Thyroid gland (tissue), 4 donors: ENCODE data around the gene NAT9. TPM values are rescaled to one million over a fixed set of nuclear protein-coding genes. Genes with fewer than 3 reads are reported as not detected.

Source experiments
- DNase-seq, 2 donors: peaks; one replicate each; pipeline ENCODE4 v3.0.0-alpha.2; 2019
- H3K27ac ChIP-seq, 3 donors: fragments of 200-600 bp; sonication (generic); 1 replicate in 2 of 3; 2 replicates in 1 of 3; pipeline ENCODE4 v1.5.1; 2016 to 2019; ENCODE audit warnings: mild to moderate bottlenecking in 1 of 3, moderate library complexity in 1 of 3
- H3K27me3 ChIP-seq: fragments of 200-600 bp; sonication (generic); one replicate; pipeline ENCODE4 v1.5.1; 2019
- H3K36me3 ChIP-seq, 2 donors: fragments of 200-600 bp; sonication (generic); one replicate each; pipeline ENCODE4 v1.5.1; 2016 to 2019
- H3K4me1 ChIP-seq, 2 donors: fragments of 200-600 bp; sonication (generic); one replicate each; pipeline ENCODE4 v1.5.1; 2017 to 2019
- H3K4me3 ChIP-seq, 3 donors: fragments of 200-600 bp; sonication (generic); replicated peaks in 1 of 3; 1 replicate in 2 of 3; 2 replicates in 1 of 3; pipeline ENCODE4 v1.5.1; 2016; ENCODE audit warnings: mild to moderate bottlenecking in 1 of 3
- H3K9me3 ChIP-seq: fragments of 200-600 bp; sonication (generic); one replicate; pipeline ENCODE4 v1.5.1; 2017
- CTCF ChIP-seq, 6 experiments: fragments of 200-600 bp in 3 of 6; fragments of 450-650 bp in 3 of 6; sonication (generic) in 3 of 6; IDR thresholded peaks; one replicate each; pipeline ENCODE4 v1.5.1; 2016 to 2019; ENCODE audit warnings: antibody characterized with exemption in 6 of 6, mild to moderate bottlenecking in 2 of 6, inconsistent platforms in 1 of 6, moderate library complexity in 1 of 6
- POLR2A ChIP-seq, 2 donors: fragments of 450-650 bp; IDR thresholded peaks; one replicate each; pipeline ENCODE4 v1.6.1; 2017; ENCODE audit warnings: antibody characterized with exemption in 2 of 2, mild to moderate bottlenecking in 2 of 2, moderate library complexity in 1 of 2
- WGBS, 2 donors: methylation state at CpG; one replicate each; pipeline ENCODE4 v1.1.5; 2017; 5-methylcytosine and 5-hydroxymethylcytosine counted together
- intact Hi-C: fragments of 100-400 bp; cut with DNase I; formaldehyde crosslinking; loops from one replicate; pipeline ENCODE4 v1.15.1; 2023
- total RNA-seq, 4 donors: library from RNA; depleted of rRNA; stranded (reverse); fragments of >200 nt; gene quantifications; one replicate each; pipeline ENCODE4 v1.2.3, GENCODE V29; 2016

Gene NAT9
- total RNA-seq, 4 donors from 2014 or later, result 33.1 to 46.5 (median 41.4) TPM

GRCh38 chr17:74800531-74800930 is 24.4 kb upstream of the NAT9 start:
- no peaks in the 10 kb centered on the region for H3K36me3 ChIP-seq
- no peaks in the 10 kb centered on the region for H3K27me3 ChIP-seq
- intact Hi-C loops, result no loop called here
- H3K4me1 ChIP-seq, result peaks cover 25 to 79% of the 10 kb centered on the region in 2 donors
- no peak overlapping the region for H3K4me3 ChIP-seq
- DNase-seq, result peak; percentile 71 to 78
- H3K9me3 ChIP-seq, result no peaks in the 10 kb centered on the region
- WGBS, 2 donors, result 34 to 35% methylated on average over 7 of the region's 7 CpGs
- H3K27ac ChIP-seq, result peak overlapping the region; percentile 1 to 31 (median 13)
- TF ChIP-seq POLR2A (IDR thresholded peaks at IDR 0.05) (no peak), CTCF (IDR thresholded peaks at IDR 0.05) (no peak)

DNA sequence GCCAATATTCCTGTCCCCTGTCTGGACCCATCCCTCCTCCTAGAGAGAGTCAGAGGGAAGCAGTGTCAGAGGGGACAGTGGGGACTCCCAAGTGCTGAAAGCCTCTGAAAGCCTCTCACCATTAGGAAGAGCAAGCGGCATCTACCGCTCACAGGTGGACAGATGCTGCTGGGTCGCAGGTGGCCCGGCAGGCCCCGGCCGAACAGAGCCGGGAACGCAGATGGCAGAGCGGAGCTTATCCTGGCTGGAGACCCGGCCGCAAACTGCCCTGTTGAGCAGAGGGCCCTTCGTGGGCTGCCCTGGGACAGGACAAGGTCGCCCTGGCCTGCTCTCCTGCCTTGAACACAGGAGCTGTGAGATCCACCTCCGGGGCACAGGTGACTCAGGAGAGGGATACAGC is 23.0 kb upstream of the NAT9 start:
- no peak for DNase-seq
- no peaks in the 10 kb centered on the region for H3K27me3 ChIP-seq
- 98% methylated on average over 7 to 12 of the region's 14 CpGs for WGBS, 2 donors
- H3K9me3 ChIP-seq, result no peaks in the 10 kb centered on the region
- intact Hi-C loops, result no loop called here
- H3K27ac ChIP-seq, result peak overlapping the region in 1 of 3 donors; percentile 13
- no peak overlapping the region for H3K4me3 ChIP-seq
- H3K4me1 ChIP-seq, result peaks cover 33 to 79% of the 10 kb centered on the region in 2 donors
- TF ChIP-seq POLR2A (IDR thresholded peaks at IDR 0.05) (no peak), CTCF (IDR thresholded peaks at IDR 0.05) (no peak)
- H3K36me3 ChIP-seq, result no peaks in the 10 kb centered on the region

DNA sequence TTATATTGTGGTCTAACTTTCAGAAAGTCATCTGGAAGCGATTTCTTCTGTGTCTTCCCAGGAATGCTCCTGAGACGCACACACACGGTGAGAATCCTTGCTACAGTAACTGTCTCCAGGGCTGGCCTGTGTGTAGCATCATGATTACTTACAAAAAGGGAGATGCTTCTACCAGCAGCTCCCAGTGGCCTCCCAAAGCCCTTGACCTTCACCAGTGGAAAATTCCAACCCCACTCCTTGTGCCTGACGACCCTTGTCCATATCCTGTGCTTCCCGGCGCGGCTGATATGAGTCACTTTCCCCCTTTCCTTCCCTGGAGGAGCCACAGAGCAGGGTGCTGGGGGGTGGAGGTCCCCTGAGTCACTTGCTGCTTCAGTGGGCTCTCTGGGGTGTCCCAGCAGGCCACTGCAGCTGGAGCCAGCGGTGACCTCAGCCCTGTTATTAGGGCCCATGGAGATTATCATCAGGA is 22.1 kb upstream of the NAT9 start:
- intact Hi-C loops, result no loop called here
- 82 to 83% methylated on average over 7 to 8 of the region's 8 CpGs for WGBS, 2 donors
- H3K4me3 ChIP-seq, result no peak overlapping the region

DNA sequence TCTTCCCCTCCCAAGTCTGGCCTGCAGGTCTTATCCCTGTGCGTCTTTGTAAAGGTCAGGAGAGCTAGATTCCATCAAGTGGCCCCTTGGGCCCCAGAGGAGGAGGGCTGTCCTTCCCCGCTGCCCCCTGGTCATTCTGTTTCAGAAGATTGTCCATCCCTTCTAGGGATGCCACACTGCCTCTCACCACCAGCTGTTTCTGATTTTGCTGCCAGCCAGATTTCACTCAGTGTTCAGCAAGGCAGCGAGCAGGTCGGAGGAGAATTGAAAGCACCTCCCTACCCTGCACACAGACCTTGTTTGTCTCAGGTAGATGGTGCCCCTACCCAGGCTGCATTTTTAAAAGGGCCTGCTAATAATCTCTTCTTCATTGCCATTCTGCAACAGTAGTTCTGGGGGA is 21.7 kb upstream of the NAT9 start:
- WGBS, 2 donors, result 89 to 100% methylated on average over 4 of the region's 4 CpGs
- no peak for DNase-seq
- TF ChIP-seq CTCF (IDR thresholded peaks at IDR 0.05), result no peak
- TF ChIP-seq POLR2A (IDR thresholded peaks at IDR 0.05), result no peak
- Histone ChIP-seq H3K36me3 (no peaks in the 10 kb centered on the region), H3K27me3 (no peaks in the 10 kb centered on the region), H3K9me3 (no peaks in the 10 kb centered on the region), H3K4me3 (no peak overlapping the region), H3K27ac (no peak overlapping the region), H3K4me1 (peaks cover 30 to 70% of the 10 kb centered on the region in 2 donors)
- intact Hi-C loops, result no loop called here

More for the DNA sequence above, 22.1 kb upstream of the NAT9 start:
- no peak for DNase-seq
- H3K4me1 ChIP-seq, result peaks cover 32 to 75% of the 10 kb centered on the region in 2 donors
- TF ChIP-seq CTCF (IDR thresholded peaks at IDR 0.05), result no peak
- no peak for TF ChIP-seq POLR2A (IDR thresholded peaks at IDR 0.05)
- no peaks in the 10 kb centered on the region for H3K27me3 ChIP-seq
- no peaks in the 10 kb centered on the region for H3K9me3 ChIP-seq
- H3K27ac ChIP-seq, result no peak overlapping the region
- no peaks in the 10 kb centered on the region for H3K36me3 ChIP-seq

DNA sequence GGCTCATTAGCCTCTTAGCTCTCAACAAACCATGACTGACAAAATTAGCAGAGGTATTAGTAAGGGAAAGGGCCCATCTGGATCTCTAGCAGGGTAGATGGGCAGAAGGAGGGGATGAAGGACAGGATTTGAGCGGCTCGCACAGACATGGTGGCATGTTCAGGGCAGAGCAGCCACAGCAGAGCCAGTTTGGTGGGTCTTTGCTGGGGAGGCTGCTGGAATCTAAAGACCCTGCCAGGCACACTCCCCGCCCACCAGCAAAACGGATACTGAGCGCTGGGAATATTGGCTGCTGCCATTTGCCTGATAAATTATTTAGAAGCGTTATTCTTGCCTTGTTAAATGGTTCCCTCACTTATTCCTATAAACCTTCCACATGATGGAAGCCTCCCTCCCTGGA is 20.7 kb upstream of the NAT9 start:
- DNase-seq, result no peak
- Histone ChIP-seq H3K36me3 (no peaks in the 10 kb centered on the region), H3K27ac (peak overlapping the region in 1 of 3 donors; percentile 67), H3K4me1 (peaks cover 30 to 68% of the 10 kb centered on the region in 2 donors), H3K27me3 (no peaks in the 10 kb centered on the region), H3K4me3 (no peak overlapping the region), H3K9me3 (no peaks in the 10 kb centered on the region)
- TF ChIP-seq POLR2A (IDR thresholded peaks at IDR 0.05) (no peak), CTCF (IDR thresholded peaks at IDR 0.05) (no peak)
- intact Hi-C loops, result no loop called here
- 88 to 98% methylated on average over 6 of the region's 6 CpGs for WGBS, 2 donors
